Measurements from ENCODE around the gene MTOR.

The MTOR gene

DNA sequence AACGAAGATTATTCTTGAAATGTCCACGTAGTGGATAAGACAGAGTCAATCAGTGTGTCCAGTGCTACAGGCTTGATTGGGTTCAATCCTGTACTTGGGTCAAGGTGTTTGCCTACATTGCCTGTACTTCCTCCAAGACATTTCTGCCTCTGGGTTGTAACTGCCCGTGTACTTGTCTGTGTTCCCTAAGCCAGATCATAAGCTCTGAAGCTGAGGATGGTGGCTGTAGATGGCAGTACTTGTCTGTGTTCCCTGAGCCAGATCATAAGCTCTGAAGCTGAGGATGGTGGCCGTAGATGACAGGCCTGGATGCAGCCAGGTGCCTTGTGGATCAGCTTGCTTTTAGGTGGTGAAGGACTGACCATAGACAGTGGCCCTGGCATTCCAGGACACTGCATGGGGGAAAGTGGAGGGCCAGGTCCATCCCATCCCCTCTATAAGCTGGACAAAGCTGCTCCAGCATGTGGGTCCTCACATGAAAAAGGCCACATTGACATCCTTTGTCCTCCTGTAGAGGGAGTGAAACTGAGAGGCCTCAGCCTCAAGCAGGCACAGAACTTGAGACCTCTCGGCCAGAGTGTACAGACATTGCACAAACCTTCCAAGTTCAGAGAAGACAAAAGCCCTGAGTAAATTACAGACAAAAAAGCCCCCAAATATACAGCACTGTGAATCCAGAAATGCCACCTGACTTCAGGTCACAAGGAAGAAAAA lies 200.5 kb downstream of the MTOR start:
- DNase-seq (ENCODE audit: low spot score) = no peak

DNA sequence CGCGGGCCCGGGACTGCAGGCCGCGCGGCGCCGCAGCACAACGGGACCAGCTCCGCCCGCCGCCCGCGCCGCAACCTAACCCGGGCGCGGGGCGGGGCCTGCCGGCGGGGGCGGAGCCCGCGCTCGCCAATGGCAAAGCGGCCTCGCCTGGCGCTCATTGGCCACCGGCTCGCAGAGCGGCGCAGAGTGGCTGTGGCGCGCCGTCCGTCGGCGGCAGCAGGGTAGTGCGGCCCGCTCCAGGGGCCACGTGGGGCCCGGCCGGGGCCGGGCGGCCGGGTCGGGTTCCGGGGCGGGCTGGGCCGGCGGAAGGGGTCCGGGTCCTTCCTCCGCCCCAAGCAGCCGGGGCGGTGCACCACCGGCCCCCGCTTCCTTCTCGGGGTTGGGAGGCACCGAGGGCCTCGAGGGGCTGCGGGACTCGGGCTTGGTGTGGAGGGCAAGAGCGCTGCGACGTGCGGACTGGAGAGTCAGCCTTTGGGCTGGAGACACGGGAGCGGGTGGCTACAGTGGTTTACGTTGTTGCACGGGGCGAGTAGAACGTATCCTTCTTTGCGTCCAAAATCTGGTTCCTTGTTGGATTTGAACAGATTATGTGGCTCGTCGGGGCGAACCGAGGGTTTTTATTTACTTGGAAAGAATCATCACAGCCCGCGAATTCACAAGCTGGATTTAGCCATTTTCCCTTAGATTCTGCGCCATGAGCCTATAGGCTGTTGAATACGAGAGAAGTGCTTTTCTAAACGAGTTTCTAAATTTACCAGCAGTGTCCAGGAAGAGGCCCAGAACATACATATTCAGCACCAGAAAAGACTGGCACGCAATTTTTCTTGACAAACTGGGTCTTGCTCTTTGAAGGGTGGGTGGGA lies 202.2 kb downstream of the MTOR start, which contains the start of gene SRM:
SRM (minus strand) TSS at position 51 of the 863 bp plus-strand sequence. CDS start 75 bp downstream, outside the sequence.
- DNase-seq (ENCODE audit: low spot score) = peak; percentile 99

DNA sequence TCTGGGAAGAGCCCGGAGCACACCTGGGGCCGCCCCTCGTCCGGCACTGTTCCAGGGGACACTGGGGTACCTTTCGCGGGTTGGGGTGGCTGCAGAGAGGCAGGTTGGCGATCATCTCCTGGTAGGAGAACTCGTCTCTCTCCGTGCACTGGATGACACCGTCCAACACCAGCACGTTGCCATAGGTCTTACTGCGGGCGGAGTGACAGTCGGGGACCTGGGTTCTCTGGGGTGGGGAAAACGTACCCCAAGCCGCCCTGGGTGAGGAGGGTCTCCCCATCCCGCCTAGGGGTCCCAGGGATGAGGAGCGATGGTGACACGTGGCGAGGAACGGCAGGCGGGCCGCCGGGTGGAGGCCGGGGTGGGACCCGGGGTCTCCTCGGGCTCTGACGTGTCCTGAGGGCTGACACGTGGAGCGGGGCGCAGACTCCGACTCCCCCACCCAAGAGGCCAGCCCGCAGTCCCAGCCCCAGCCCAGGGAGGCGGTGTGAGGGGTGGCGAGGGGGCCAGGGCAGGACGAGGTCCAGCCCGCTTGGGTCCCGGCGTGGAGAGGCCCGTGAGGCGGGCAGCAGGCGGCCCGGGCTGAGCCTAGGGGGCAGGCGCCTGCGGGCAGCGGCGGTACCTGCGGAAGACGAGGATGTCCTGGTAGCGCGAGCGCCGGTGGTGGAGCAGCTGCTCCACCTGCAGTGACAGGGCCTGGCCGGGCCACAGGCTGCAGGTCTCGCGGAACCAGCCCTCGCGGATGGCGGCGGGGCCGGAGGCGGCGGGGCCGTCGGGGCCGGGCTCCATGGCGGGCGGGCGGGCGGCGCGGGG lies 203.0 kb downstream of the MTOR start:
- DNase-seq (ENCODE audit: low spot score) = peak; percentile 54

DNA sequence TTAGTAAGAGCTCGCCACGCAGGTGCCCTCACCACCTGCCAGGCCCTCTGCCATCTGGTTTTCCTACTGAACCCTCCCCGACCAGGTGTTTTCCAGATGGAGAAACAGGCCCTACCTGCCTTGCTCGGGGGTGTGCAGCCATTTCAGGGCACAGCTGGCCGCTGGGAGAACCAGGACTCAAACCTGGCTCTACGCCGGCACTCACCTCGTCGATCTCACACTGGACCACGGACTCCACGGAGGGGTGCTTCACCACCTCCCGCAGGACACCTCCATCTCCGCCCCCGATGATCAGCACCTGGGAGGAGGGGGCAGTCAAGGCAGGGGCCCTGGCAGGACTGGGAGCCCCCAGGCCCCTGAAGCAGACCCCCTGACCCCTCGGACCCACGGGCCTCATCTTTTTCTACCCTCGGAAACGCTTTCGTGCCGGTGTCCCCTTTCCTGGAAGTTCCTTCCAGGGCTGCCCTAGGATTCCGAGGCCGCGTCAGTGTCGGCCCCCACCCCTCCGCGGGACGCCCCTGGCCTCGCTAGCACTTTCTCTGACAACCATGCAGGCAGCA lies 203.7 kb downstream of the MTOR start:
- DNase-seq (ENCODE audit: low spot score) = no peak

DNA sequence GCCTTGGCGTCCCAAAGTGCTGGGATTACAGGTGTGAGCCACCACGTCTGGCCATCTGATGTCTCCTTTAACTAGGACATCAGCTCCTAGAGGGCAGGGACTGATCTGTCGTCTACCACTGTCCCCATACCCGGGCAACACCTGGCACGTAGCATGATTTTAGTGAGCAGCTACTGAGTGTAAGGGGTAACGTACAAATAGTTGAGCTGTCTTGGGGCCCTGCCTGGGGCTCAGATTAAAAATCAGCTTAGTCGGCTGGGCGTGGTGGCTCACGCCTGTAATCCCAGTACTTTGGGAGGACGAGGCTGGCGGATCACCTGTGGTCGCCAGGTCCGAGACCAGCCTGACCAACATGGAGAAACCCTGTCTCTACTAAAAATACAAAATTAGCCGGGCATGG lies 204.3 kb downstream of the MTOR start:
- no peak for DNase-seq (ENCODE audit: low spot score)

DNA sequence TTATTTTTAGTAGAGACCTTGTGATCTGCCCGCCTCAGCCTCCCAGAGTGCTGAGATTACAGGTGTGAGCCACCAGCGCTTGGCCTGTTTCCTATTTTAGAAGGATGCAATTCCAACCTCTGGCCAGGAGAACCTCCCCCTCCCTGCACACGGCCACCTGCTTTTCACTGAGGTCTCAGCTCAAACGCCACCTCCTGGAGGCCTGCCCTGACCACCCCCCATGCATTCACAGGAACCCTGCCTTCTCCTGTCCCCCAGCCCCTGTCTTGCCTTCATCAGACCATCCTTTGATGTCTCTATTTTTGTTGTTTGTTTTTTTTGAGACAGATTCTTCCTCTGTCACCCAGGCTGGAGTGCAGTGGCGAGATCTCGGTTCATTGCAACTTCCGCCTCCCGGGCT lies 204.9 kb downstream of the MTOR start:
- no peak for DNase-seq (ENCODE audit: low spot score)
